GM12878 (cell line): Measurements from ENCODE around the gene AGAP1. TPM values are rescaled to one million over a fixed set of nuclear protein-coding genes. Genes with fewer than 3 reads are reported as not detected.

Experiments used
- ATAC-seq: fragments of 200-7000 bp; cut with Tn5 transposase; 3 replicates; pipeline ENCODE4 v1.9.1; 2020; ENCODE audit warnings: mild to moderate bottlenecking, moderate library complexity
- BruUV-seq: library from RNA; stranded (reverse); fragments of 400-500 nt; replicated peaks from 2 replicates; lab custom pipeline; 2021; lab: Mats Ljungman, UMichigan
- CTCF ChIA-PET: fragments of 300-600 bp; sonication (Branson Sonifier 250); formaldehyde crosslinking; extraction: SDS; loops from one replicate; lab custom pipeline; 2021; ENCODE audit warnings: inconsistent platforms; lab: Yijun Ruan, JAX
- POLR2A ChIA-PET: fragments of 350-600 bp; formaldehyde crosslinking; extraction: SDS; loops from one replicate; lab custom pipeline; 2021; ENCODE audit warnings: inconsistent platforms; lab: Charles Lee
- RAD21 ChIA-PET: fragments of 300-600 bp; sonication (Branson Sonifier 250); formaldehyde crosslinking; loops from one replicate; lab custom pipeline; 2023; ENCODE audit warnings: antibody characterized with exemption; ENCODE audit not compliant: unreplicated experiment; lab: Charles Lee
- SMC1A ChIA-PET: fragments of 300-600 bp; sonication (Branson Sonifier 250); formaldehyde crosslinking; loops from one replicate; lab custom pipeline; 2023; ENCODE audit not compliant: unreplicated experiment, uncharacterized antibody; lab: Charles Lee
- DNase-seq: peaks from one replicate; pipeline ENCODE4 v3.0.0-alpha.2; 2011; ENCODE audit warnings: low read depth, low spot score
- FAIRE-seq: peaks from 3 replicates; lab custom pipeline; 2011; peaks lifted over from hg19 to GRCh38; lab: Jason Lieb, UNC
- H2AFZ ChIP-seq: 2 replicates; pipeline ENCODE4 v1.6.0; 2011; ENCODE audit warnings: low read depth, low read length, control low read depth; ENCODE audit not compliant: control insufficient read depth
- H3K27ac ChIP-seq: 2 replicates; pipeline ENCODE4 v1.5.1; 2011; ENCODE audit warnings: control low read depth; ENCODE audit not compliant: control insufficient read depth, insufficient read depth
- H3K27me3 ChIP-seq, 2 experiments: replicated peaks in 1 of 2; 2 replicates each; pipeline versions ENCODE4 v1.6.0 to v1.6.1; 2011; ENCODE audit warnings: low read length in 1 of 2; ENCODE audit not compliant: control insufficient read depth in 2 of 2, insufficient read depth in 2 of 2
- H3K36me3 ChIP-seq, 2 experiments: 2 replicates each; pipeline ENCODE4 v1.5.1; 2011; ENCODE audit warnings: low read length in 1 of 2; ENCODE audit not compliant: control insufficient read depth in 2 of 2, insufficient read depth in 2 of 2
- H3K4me1 ChIP-seq: 2 replicates; pipeline ENCODE4 v1.6.1; 2011; ENCODE audit warnings: mild to moderate bottlenecking, low read length, moderate library complexity, mixed read lengths; ENCODE audit not compliant: control insufficient read depth, insufficient read depth
- H3K4me2 ChIP-seq: 2 replicates; pipeline ENCODE4 v1.6.0; 2011; ENCODE audit warnings: control low read depth; ENCODE audit not compliant: control insufficient read depth, insufficient read depth
- H3K4me3 ChIP-seq: fragments of 200-600 bp; sonication (generic); 2 replicates; pipeline ENCODE4 v1.5.1; 2016
- H3K79me2 ChIP-seq: 2 replicates; pipeline ENCODE4 v1.6.0; 2011; ENCODE audit warnings: low read length; ENCODE audit not compliant: control insufficient read depth, insufficient read depth
- H3K9ac ChIP-seq: 2 replicates; pipeline ENCODE4 v1.8.0; 2011; ENCODE audit warnings: low read length, control low read depth, mixed read lengths; ENCODE audit not compliant: control insufficient read depth, insufficient read depth
- H3K9me3 ChIP-seq: replicated peaks from 3 replicates; pipeline ENCODE4 v1.5.1; 2011; ENCODE audit warnings: mild to moderate bottlenecking, low read length; ENCODE audit not compliant: control insufficient read depth, insufficient read depth
- H4K20me1 ChIP-seq: 2 replicates; pipeline ENCODE4 v1.6.0; 2011; ENCODE audit not compliant: control insufficient read depth, insufficient read depth
- ATF3 ChIP-seq: IDR thresholded peaks from 2 replicates; pipeline ENCODE4 v1.6.1; 2011; ENCODE audit warnings: low read depth, mild to moderate bottlenecking, low read length, moderate library complexity, borderline replicate concordance; ENCODE audit errors: extremely low read depth
- CHD1 ChIP-seq: IDR thresholded peaks from 2 replicates; pipeline ENCODE4 v1.6.1; 2012; ENCODE audit warnings: low read depth, low read length, improper control_type of control experiment
- CREB1 ChIP-seq: IDR thresholded peaks from 2 replicates; pipeline ENCODE4 v1.6.1; 2012; ENCODE audit warnings: low read depth, mild to moderate bottlenecking, inconsistent platforms
- E2F4 ChIP-seq: IDR thresholded peaks from 2 replicates; pipeline ENCODE4 v1.6.1; 2012; ENCODE audit warnings: low read depth, low read length, improper control_type of control experiment
- EED ChIP-seq: sonication (generic); IDR thresholded peaks from 2 replicates; pipeline ENCODE4 v1.6.1; 2016; ENCODE audit warnings: antibody characterized with exemption, low read depth
- ETV6 ChIP-seq, 2 experiments: fragments of 450-650 bp in 1 of 2; IDR thresholded peaks in 1 of 2; conservative IDR thresholded peaks in 1 of 2; 2 replicates each; pipeline ENCODE4 v1.6.1; 2014; ENCODE audit warnings: antibody characterized with exemption in 1 of 2, borderline replicate concordance in 1 of 2, low read depth in 1 of 2, mild to moderate bottlenecking in 1 of 2, moderate library complexity in 1 of 2
- FOXK2 ChIP-seq: fragments of 450-650 bp; IDR thresholded peaks from 2 replicates; pipeline ENCODE4 v1.6.1; 2017; ENCODE audit warnings: mild to moderate bottlenecking, moderate library complexity
- HDAC6 ChIP-seq: fragments of 200-600 bp; sonication (generic); IDR thresholded peaks from one replicate; pipeline ENCODE4 v1.8.0; 2017; ENCODE audit warnings: antibody characterized with exemption; ENCODE audit not compliant: unreplicated experiment
- JUND ChIP-seq: IDR thresholded peaks from 2 replicates; pipeline ENCODE4 v1.6.1; 2012; ENCODE audit warnings: low read depth, mild to moderate bottlenecking, low read length, improper control_type of control experiment, moderate library complexity
- MEF2B ChIP-seq: fragments of 450-650 bp; IDR thresholded peaks from 2 replicates; pipeline ENCODE4 v1.6.1; 2018; ENCODE audit warnings: mild to moderate bottlenecking, moderate library complexity; ENCODE audit not compliant: partially characterized antibody, poor library complexity, severe bottlenecking
- MYC ChIP-seq: IDR thresholded peaks from 2 replicates; pipeline ENCODE4 v1.6.1; 2011; ENCODE audit warnings: mild to moderate bottlenecking, low read length, moderate library complexity, inconsistent platforms; ENCODE audit not compliant: insufficient read depth, insufficient replicate concordance, insufficient read length, severe bottlenecking
- SIX5 ChIP-seq: IDR thresholded peaks from 2 replicates; pipeline ENCODE4 v1.6.1; 2011; ENCODE audit warnings: mild to moderate bottlenecking, low read depth, low read length, moderate library complexity; ENCODE audit not compliant: severe bottlenecking
- STAT1 ChIP-seq: fragments of 450-650 bp; conservative IDR thresholded peaks from 2 replicates; pipeline ENCODE4 v1.6.1; 2014; ENCODE audit warnings: antibody characterized with exemption, mild to moderate bottlenecking
- ZNF217 ChIP-seq: fragments of 450-650 bp; IDR thresholded peaks from 2 replicates; pipeline ENCODE4 v1.6.1; 2017; ENCODE audit warnings: antibody characterized with exemption, mild to moderate bottlenecking
- ZNF24 ChIP-seq: fragments of 450-650 bp; IDR thresholded peaks from 2 replicates; pipeline ENCODE4 v1.6.1; 2017; ENCODE audit warnings: antibody characterized with exemption, mild to moderate bottlenecking
- ZNF687 ChIP-seq: fragments of 450-650 bp; IDR thresholded peaks from 2 replicates; pipeline ENCODE4 v1.6.1; 2017; ENCODE audit warnings: mild to moderate bottlenecking, moderate library complexity
- WGBS: methylation state at CpG from one replicate; pipeline ENCODE4 v1.1.6; 2016; ENCODE audit warnings: low lambda C conversion rate; ENCODE audit not compliant: insufficient replicate concordance, insufficient coverage; ENCODE audit errors: missing lambda C conversion rate; 5-methylcytosine and 5-hydroxymethylcytosine counted together
- in situ Hi-C: fragments of 300-500 bp; cut with MboI; formaldehyde crosslinking; loops from 9 replicates; pipeline ENCODE4 v1.14.3; 2018; ENCODE audit warnings: mixed read lengths
- intact Hi-C: fragments of 100-400 bp; cut with micrococcal nuclease; formaldehyde crosslinking; loops from one replicate; pipeline ENCODE4 v1.14.2; 2022; ENCODE audit not compliant: unreplicated experiment
- polyA plus RNA-seq, 11 experiments: library from polyadenylated mRNA; depleted of rRNA in 4 of 11; unstranded in 6 of 11; stranded (reverse) in 5 of 11; fragments of >200 nt; fragmentation: Nextera tagmentation in 4 of 11; fragmentation: Illumina TruSeq in 1 of 11; extraction: Ambion mirVana in 4 of 11; extraction: Trizol in 1 of 11; gene quantifications; 1 replicate in 1 of 11; 2 replicates in 10 of 11; pipeline versions ENCODE4 v1.2.1 to v1.2.3, GENCODE V29; 2011 to 2016; ENCODE audit warnings: inconsistent platforms in 2 of 11, missing spikeins in 2 of 11, low read depth in 1 of 11
- total RNA-seq, 4 experiments: library from RNA; depleted of rRNA in 3 of 4; stranded (reverse); fragments of >200 nt in 3 of 4; fragmentation: Illumina TruSeq in 1 of 4; extraction: Trizol in 1 of 4; gene quantifications; 2 replicates each; pipeline versions ENCODE4 v1.2.1 to v1.2.3, GENCODE V29; 2013 to 2021

Gene AGAP1
- total and polyA plus RNA-seq, 10 of the 15 experiments (the other 5 are each of a cell fraction or from before 2014, with no cell fraction given): 0.05 to 0.15 (median 0.06) TPM; not detected in 7

- H3K4me1 ChIP-seq: no peaks in the 10 kb centered on the region; the same call in 1 of the 2 replicates
- H3K27me3 ChIP-seq: no peaks in the 10 kb centered on the region
- no peak overlapping the region for H2AFZ ChIP-seq
- ATAC-seq (no peak), FAIRE-seq (no peak), DNase-seq (no peak)
- CTCF ChIA-PET: no interaction called here
- RAD21 ChIA-PET: no interaction called here
- no peak overlapping the region for H3K4me2 ChIP-seq
- no peak overlapping the region for H3K4me3 ChIP-seq
- 16% methylated on average over 11 of the region's 11 CpGs for WGBS
- H4K20me1 ChIP-seq: no peaks in the 10 kb centered on the region
- H3K27ac ChIP-seq: no peak overlapping the region
- BruUV-seq: no TSS peak
- H3K79me2 ChIP-seq: no peaks in the 10 kb centered on the region
- TF ChIP-seq CREB1 (no peak), ZNF24 (no peak), EED (no peak), SIX5 (no peak), MYC (no peak), STAT1 (no peak), MEF2B (no peak), E2F4 (no peak), ATF3 (no peak), ETV6 (conservative IDR thresholded peaks at IDR 0.05 in 1 of 2, IDR thresholded peaks at IDR 0.05 in 1 of 2; ENCODE audit: borderline replicate concordance in 1 of 2, low read depth in 1 of 2) (no peak), CHD1 (no peak), FOXK2 (no peak), ZNF217 (no peak), HDAC6 (no peak), JUND (no peak), ZNF687 (no peak)
- intact Hi-C loops: no loop called here
- POLR2A ChIA-PET: no interaction called here
- no peak overlapping the region for H3K9ac ChIP-seq
- in situ Hi-C loops: no loop called here
- SMC1A ChIA-PET: no interaction called here
- H3K9me3 ChIP-seq: no peaks in the 10 kb centered on the region; the same call in 2 of the 3 replicates
- H3K36me3 ChIP-seq: no peaks in the 10 kb centered on the region
Observed at GRCh38 chr2:235576337-235576910, 82.6 kb downstream of the AGAP1 start.
